ENCODE measurements around the gene ZNF709. TPM values are rescaled to one million over a fixed set of nuclear protein-coding genes. Genes with fewer than 3 reads are reported as not detected.

ZNF709 gene
- total RNA-seq: 2.5 and 2.6 TPM in 2 replicates

GRCh38 chr19:12484371-12485051, at the start of gene ZNF709:
TSS of gene ZNF709 (minus strand) at chr19:12484816. CDS start at chr19:12484657, 159 bp downstream.

GRCh38 chr19:12440541-12441316, 43.9 kb downstream of the ZNF709 start, which contains the start of gene ZNF443:
TSS of gene ZNF443 (minus strand) at chr19:12441021. CDS start at chr19:12440914, 107 bp downstream.

Other genes with a start within 250 kb of the ZNF709 start
- gene ZNF44, start 189.9 kb downstream of the ZNF709 start, total RNA-seq: 2.9 and 4.7 TPM in 2 replicates
- 2.0 and 11.7 TPM in 2 replicates for gene ZNF563, start 151.2 kb downstream of the ZNF709 start, total RNA-seq
- gene ZNF442, start 119.1 kb downstream of the ZNF709 start, total RNA-seq: 2.3 and 4.9 TPM in 2 replicates
- gene ZNF799, start 83.5 kb downstream of the ZNF709 start, total RNA-seq: 1.1 and 3.2 TPM in 2 replicates
- gene ZNF443, start 43.8 kb downstream of the ZNF709 start, total RNA-seq: 0.36 and 2.3 TPM in 2 replicates
- 3.1 and 7.0 TPM in 2 replicates for gene ZNF564, start 66.7 kb upstream of the ZNF709 start, total RNA-seq
- 4.7 and 7.1 TPM in 2 replicates for gene ZNF490, start 126.0 kb upstream of the ZNF709 start, total RNA-seq
- gene ZNF791, start 126.1 kb upstream of the ZNF709 start, total RNA-seq: 6.3 and 6.9 TPM in 2 replicates
- 75.3 and 96.9 TPM in 2 replicates for gene MAN2B1, start 181.9 kb upstream of the ZNF709 start, total RNA-seq
- gene WDR83, start 182.0 kb upstream of the ZNF709 start, total RNA-seq: 5.7 and 6.1 TPM in 2 replicates
- 52.3 and 60.5 TPM in 2 replicates for gene DHPS, start 197.1 kb upstream of the ZNF709 start, total RNA-seq
- gene GNG14, start 203.2 kb upstream of the ZNF709 start, total RNA-seq: not detected in 2 replicates
- gene FBXW9, start 211.8 kb upstream of the ZNF709 start, total RNA-seq: 7.0 and 10.0 TPM in 2 replicates
- 29.5 and 37.2 TPM in 2 replicates for gene TNPO2, start 239.1 kb upstream of the ZNF709 start, total RNA-seq
- gene TRIR, start 249.9 kb upstream of the ZNF709 start, total RNA-seq: 307 and 330 TPM in 2 replicates

All from cardiac atrium fibroblast (primary cell).